NCI-H2171 treated with DMSO at 0.1 percent for 48 hours (cell line): Measurements from ENCODE around the gene DHRS12.

Experiments used
- DNase-seq: peaks from one replicate; lab custom pipeline; 2025; lab: John Stamatoyannopoulos, UW

The DHRS12 gene

GRCh38 chr13:51781246-51782022, 22.5 kb downstream of the DHRS12 start:
- peak; percentile 18 for DNase-seq

DNA sequence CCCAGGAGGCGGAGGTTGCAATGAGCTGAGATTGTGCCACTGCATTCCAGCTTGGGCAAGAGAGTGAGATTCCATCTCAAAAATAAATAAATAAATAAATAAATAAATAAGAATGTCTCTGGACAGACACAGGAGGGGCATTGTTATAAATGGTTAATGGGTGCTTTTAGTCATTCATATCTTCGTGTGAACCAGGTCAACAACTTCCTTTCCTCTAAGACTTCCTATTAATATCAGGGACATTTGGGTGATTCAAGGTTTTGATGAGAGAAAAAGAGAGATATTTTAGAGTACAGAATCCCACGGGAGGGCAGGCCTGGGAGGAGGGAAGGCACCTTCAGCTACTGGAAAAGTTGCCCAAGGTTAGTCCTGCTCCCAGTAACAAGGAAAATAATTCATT, 23.9 kb downstream of the DHRS12 start:
- no peak for DNase-seq

DNA sequence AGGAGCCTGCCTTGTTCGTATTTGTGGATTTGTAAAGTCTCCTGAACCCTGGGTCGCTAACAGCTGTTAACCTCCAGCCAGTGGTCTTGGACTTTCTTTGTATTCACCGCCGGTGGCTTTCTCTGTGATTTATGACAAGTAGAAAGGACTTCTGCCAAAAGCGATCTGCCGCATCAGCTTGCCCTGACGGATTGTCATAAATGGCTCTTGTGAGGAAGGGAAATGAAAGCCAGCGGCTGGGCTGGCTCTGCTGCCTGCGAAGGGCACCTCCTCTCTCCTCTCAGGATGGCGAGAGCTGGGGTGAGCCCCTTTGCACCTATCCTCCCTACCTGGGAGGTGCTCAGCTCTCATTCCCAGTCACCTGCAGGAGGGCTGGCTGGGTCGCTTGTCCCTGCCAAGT, 25.6 kb downstream of the DHRS12 start:
- DNase-seq, result no peak

- DNase-seq, result no peak
These were observed 26.0 kb downstream of the DHRS12 start for GRCh38 chr13:51777921-51778320.

- peak; percentile 58 for DNase-seq
These were observed 27.8 kb downstream of the DHRS12 start for GRCh38 chr13:51776179-51776578.

DNA sequence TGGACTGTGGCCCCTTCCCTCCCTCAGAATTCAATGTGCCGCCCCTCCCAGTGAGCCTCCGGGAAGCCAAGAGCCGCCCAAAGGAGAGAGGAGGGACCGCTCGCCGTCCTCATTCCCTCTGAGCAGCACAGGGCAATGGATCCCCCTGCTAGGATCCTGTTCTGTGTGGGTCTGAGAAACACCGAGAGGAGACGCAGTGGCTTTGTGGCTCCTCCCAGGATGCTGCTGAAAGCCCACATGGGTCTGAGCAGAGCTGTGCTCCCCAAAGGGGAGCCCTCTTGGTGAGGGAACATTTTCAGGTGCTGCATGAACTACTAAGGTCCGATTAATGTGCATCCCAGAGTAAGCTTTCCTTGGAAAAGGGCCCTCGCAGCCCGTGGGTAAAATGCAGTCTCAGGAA, 30.4 kb downstream of the DHRS12 start:
- no peak for DNase-seq

DNA sequence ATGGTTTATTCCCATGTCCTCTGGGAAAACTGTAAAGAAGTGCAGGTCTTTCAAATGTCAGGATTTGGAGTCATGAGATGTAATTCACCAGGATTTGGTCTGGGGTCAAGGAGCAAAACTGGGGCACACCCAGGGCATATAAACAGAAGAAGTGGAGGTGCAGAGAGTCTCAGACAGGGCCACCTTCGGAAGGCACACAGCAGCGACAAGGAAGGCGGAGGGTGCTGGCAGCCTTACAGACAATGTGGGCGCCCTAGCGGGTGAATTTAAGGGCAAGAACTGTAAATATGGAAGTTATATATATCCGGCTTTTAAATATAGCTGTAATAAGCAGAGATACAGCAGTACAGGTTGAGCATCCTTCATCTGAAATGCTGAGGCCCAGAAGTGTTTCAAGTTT, 31.2 kb downstream of the DHRS12 start:
- no peak for DNase-seq

DNA sequence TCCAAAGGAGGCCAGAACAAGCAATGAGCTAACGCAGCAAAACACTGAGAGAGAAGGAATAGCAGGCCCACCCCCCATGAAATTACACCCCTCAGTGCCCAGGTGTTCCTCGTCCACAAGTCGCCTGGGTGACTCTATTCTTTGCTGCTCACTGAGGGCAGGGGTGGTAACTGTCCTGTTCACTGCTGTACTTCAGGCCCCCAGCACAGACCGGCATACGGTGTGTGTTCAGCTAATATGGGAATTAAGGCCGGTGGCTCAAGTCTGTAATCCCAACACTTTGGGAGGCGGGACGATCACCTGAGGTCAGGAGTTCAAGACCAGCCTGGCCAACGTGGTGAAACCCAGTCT, 31.9 kb downstream of the DHRS12 start:
- no peak for DNase-seq

GRCh38 chr13:51771418-51772104, 32.4 kb downstream of the DHRS12 start:
- no peak for DNase-seq

GRCh38 chr13:51770681-51771417, 33.1 kb downstream of the DHRS12 start:
- no peak for DNase-seq

DNA sequence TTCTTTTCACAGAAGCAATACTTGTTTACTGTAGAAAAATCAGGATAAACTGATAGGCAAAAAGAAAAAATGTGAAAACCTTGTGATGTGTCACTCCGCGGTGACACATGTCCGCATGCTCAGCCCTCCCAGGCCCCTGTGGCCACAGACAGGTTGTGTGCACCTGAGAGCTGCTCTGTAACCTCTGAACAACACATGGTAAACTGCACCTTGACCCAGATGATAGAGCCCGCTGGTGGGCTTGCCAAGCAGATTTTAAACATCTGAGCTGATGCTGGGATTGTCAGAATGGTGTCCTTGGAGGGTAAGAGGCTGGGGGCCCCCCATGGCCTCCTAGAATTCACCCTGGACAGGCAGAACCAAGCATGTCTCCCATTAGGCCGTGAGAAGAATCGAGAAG, 33.8 kb downstream of the DHRS12 start:
- DNase-seq, result no peak

DNA sequence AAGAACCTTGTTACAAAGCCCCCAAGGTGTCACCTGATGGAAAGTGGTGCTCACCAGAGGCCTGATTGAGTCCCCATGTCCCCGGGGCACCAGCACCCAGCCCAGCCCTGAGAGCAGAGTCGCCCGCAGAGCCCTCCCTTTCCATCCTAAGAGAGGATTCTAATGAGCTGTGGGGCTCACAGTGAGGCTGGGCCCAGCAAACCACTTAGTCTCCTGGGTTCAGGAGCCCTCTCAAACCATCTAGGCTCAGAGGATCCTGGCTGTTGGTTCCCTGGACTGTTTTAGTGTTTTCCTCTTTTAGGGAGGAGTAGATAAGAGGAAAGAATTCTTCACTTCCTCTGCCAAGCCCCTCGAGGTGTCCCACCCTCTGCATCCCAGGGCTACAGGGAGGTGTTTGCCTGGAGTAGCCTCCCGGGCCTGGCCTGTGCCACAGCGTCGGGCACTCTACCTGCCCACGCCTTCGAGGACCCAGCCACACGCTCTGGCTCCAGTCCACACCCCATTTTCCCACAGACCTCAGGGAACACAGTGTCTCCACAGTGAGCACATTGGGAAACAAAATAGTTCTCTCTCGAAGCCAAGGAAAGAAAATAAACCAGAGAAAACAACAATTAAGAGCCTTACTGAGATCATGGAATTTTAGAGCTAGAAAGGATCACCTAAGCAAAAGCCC, 34.4 kb downstream of the DHRS12 start:
- no peak for DNase-seq

- DNase-seq, result no peak
These were observed 35.0 kb downstream of the DHRS12 start for GRCh38 chr13:51768976-51769375.

- no peak for DNase-seq
These were observed 35.5 kb downstream of the DHRS12 start for GRCh38 chr13:51768378-51768921.

GRCh38 chr13:51767100-51767499, 36.9 kb downstream of the DHRS12 start:
- no peak for DNase-seq

DNA sequence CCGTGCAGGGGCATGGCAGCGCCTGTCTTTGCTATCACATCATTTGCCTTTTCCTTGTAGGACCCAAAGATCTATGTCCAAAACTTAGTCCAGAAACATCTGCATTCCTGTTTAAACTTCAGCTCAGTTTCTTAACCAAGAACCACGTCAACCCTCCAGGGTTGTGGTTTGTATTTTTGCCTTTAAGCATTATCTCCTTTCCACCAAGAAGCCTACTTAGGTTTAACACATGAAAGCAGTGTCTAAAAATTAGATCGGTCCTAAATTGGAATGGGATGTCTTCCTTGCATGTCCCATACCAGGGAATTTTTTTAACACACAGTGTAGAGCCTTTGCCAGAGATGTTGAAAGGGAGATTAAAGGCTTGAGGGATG, 38.8 kb downstream of the DHRS12 start:
- no peak for DNase-seq

DNA sequence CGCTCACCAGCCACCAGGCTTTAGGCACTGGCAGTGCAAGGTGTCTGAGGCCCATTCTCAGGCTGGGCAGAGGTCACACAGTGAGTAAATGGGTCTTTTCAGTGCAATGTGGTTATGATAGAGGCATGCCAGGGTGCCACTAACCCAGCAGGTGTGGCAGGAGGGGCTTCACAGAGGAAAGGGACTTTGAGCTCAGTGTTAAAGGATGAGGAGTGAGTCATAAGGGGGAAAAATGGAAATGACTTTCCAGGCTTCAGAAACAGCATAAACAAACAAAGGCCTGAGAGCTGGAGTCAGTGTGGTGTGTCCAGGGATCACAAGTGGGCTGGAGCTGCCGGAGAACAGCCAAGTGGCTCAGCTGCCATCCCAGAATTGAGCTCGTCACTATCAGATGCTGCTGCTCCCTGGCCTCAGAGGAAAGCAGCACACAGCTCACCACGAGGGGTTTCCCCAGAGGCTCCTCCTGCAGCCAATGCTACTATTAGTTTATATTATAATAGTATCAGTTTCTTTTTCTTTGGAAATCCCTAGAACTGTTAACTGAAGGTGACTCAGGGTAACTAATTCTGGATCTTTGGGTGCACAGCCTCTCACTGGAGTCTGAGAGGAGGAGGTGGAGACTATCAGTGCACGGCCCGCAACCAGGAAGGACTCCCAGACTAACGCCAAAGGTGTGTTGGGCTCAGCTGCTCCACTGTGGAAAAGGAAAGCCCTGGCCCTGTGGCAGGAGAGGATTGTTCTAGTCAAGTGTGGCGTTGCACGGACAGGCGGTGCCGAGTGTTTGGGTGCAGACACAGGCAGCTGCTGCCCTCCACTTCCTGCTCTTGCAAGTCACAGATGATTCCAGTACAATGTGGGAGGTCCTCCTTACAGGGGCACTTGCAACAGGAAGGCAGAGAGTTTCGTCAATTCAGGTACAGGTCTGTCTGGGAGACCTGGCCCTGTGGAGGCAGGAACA, 39.5 kb downstream of the DHRS12 start:
- no peak for DNase-seq

- no peak for DNase-seq
These were observed 40.5 kb downstream of the DHRS12 start for GRCh38 chr13:51763486-51763885.

DNA sequence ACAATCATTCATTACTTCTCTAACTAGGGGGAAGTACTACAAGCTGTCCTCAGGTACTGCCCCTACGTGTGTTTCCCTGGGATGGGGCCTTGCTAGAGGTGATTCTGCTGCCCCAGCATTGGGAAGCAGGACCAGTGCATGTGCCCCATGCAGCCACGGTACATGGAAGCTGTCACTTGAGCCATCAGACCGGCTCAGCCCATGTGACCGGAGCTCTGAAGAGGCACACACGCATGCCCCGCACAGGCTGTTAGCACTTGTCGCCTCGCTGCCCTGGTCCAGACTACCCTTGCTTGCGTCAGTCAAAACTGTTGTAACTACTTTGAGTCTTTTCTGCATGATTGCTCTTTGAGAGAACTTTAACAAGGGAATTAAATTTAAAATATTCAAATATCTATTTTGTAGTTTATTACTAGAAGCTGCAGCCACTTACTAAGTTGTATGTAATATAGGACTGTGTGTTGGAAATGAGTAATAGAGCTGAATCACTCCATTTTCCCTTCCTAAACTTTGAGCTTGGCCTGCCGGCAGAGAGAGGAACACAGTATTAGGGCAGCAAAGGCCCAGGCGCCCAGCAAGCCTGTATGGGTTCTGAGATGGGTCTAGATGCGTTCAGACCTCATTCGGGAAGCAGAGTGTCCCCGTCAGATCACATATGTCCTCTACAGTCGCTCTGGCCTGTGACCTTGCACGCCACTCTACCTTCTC, 42.2 kb downstream of the DHRS12 start:
- DNase-seq, result no peak

DNA sequence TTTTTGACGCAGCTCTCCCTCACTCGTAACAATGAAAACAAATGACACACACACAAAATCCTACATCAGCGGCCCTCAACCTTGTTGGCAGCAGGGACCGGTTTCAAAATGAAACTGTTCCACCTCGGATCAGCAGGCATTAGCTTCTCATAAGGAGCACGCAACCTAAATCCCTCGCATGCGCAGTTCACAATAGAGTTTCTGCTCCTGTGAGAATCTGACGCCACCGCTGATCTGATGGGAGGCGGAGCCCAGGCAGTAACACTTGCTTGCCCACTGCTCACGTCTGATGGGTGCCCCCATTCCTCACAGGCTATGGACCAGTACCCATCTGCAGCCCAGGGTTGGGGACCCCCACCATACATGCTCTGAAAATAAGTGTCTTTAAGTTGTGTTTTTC, 43.4 kb downstream of the DHRS12 start:
- no peak for DNase-seq

GRCh38 chr13:51759240-51759639, 44.7 kb downstream of the DHRS12 start:
- DNase-seq, result no peak
